ENCODE measurements around the gene ZDHHC9.
A peak's percentile ranks its signal among the peaks of the same experiment; 100 is the strongest.
"Not testable (repeated sequence)": the region's sequence is repeated elsewhere in the genome, so short reads cannot be mapped to it uniquely, and the experiment has no call there.

ZDHHC9 gene
- total RNA-seq: 4.5 to 6.4 (median 5.7) reads per million in 3 donors

- peak within 1 kb of the TSS; percentile 63 for H3K4me3 ChIP-seq (ENCODE audit: insufficient read depth, low read depth, low read length, poor library complexity, severe bottlenecking)
- no peaks in the 10 kb centered on the region for H3K27me3 ChIP-seq (replicated peaks; ENCODE audit: control insufficient read depth, insufficient read depth, low read length, poor library complexity, severe bottlenecking)
- peak; percentile 65 to 78 (median 76) for DNase-seq
- peak within 1 kb of the TSS; percentile 63 for H3K27ac ChIP-seq (ENCODE audit: insufficient read depth, low read length, poor library complexity, severe bottlenecking)
- peaks cover 5% of the 10 kb centered on the region for H3K4me1 ChIP-seq (ENCODE audit: control insufficient read depth, insufficient read depth, low read length, poor library complexity, severe bottlenecking)
- H3K36me3 ChIP-seq (ENCODE audit: control insufficient read depth, insufficient read depth, low read length): no peaks in the 10 kb centered on the region
- H3K9me3 ChIP-seq (ENCODE audit: control insufficient read depth, low read length): no peaks in the 10 kb centered on the region
Measured at GRCh38 chrX:129843459-129844306, at the start of gene ZDHHC9. Gene ZDHHC9, minus strand, starts transcription at chrX:129843886. Its CDS starts 1,941 bp downstream, at chrX:129841945.

- H3K36me3 ChIP-seq (ENCODE audit: control insufficient read depth, insufficient read depth, low read length): no peaks in the 10 kb centered on the region
- no peaks in the 10 kb centered on the region for H3K27me3 ChIP-seq (replicated peaks; ENCODE audit: control insufficient read depth, insufficient read depth, low read length, poor library complexity, severe bottlenecking)
- H3K27ac ChIP-seq (ENCODE audit: insufficient read depth, low read length, poor library complexity, severe bottlenecking): no peak overlapping the region
- no peaks in the 10 kb centered on the region for H3K9me3 ChIP-seq (ENCODE audit: control insufficient read depth, low read length)
- H3K4me1 ChIP-seq (ENCODE audit: control insufficient read depth, insufficient read depth, low read length, poor library complexity, severe bottlenecking): no peaks in the 10 kb centered on the region
- no peak for DNase-seq
- H3K4me3 ChIP-seq (ENCODE audit: insufficient read depth, low read depth, low read length, poor library complexity, severe bottlenecking): no peak overlapping the region
Measured at GRCh38 chrX:129877401-129877800, 33.7 kb upstream of the ZDHHC9 start.

- DNase-seq: no peak
- no peaks in the 10 kb centered on the region for H3K36me3 ChIP-seq (ENCODE audit: control insufficient read depth, insufficient read depth, low read length)
- no peak overlapping the region for H3K4me3 ChIP-seq (ENCODE audit: insufficient read depth, low read depth, low read length, poor library complexity, severe bottlenecking)
- no peaks in the 10 kb centered on the region for H3K27me3 ChIP-seq (replicated peaks; ENCODE audit: control insufficient read depth, insufficient read depth, low read length, poor library complexity, severe bottlenecking)
- H3K9me3 ChIP-seq (ENCODE audit: control insufficient read depth, low read length): no peaks in the 10 kb centered on the region
- H3K27ac ChIP-seq (ENCODE audit: insufficient read depth, low read length, poor library complexity, severe bottlenecking): no peak overlapping the region
- H3K4me1 ChIP-seq (ENCODE audit: control insufficient read depth, insufficient read depth, low read length, poor library complexity, severe bottlenecking): no peaks in the 10 kb centered on the region
Measured at GRCh38 chrX:129876771-129877305, 33.2 kb upstream of the ZDHHC9 start.

- no peak for DNase-seq
- Histone ChIP-seq H3K27ac (ENCODE audit: insufficient read depth, low read length, poor library complexity, severe bottlenecking) (no peak overlapping the region), H3K9me3 (ENCODE audit: control insufficient read depth, low read length) (no peaks in the 10 kb centered on the region), H3K36me3 (ENCODE audit: control insufficient read depth, insufficient read depth, low read length) (no peaks in the 10 kb centered on the region), H3K27me3 (replicated peaks; ENCODE audit: control insufficient read depth, insufficient read depth, low read length, poor library complexity, severe bottlenecking) (no peaks in the 10 kb centered on the region), H3K4me1 (ENCODE audit: control insufficient read depth, insufficient read depth, low read length, poor library complexity, severe bottlenecking) (no peaks in the 10 kb centered on the region), H3K4me3 (ENCODE audit: insufficient read depth, low read depth, low read length, poor library complexity, severe bottlenecking) (no peak overlapping the region)
Measured at GRCh38 chrX:129875669-129876068, 32.0 kb upstream of the ZDHHC9 start.

- Histone ChIP-seq H3K4me3 (ENCODE audit: insufficient read depth, low read depth, low read length, poor library complexity, severe bottlenecking) (no peak overlapping the region), H3K36me3 (ENCODE audit: control insufficient read depth, insufficient read depth, low read length) (no peaks in the 10 kb centered on the region), H3K9me3 (ENCODE audit: control insufficient read depth, low read length) (no peaks in the 10 kb centered on the region), H3K27ac (ENCODE audit: insufficient read depth, low read length, poor library complexity, severe bottlenecking) (no peak overlapping the region), H3K27me3 (replicated peaks; ENCODE audit: control insufficient read depth, insufficient read depth, low read length, poor library complexity, severe bottlenecking) (no peaks in the 10 kb centered on the region), H3K4me1 (ENCODE audit: control insufficient read depth, insufficient read depth, low read length, poor library complexity, severe bottlenecking) (no peaks in the 10 kb centered on the region)
- DNase-seq: no peak
Measured at GRCh38 chrX:129872524-129872923, 28.8 kb upstream of the ZDHHC9 start.

- not testable (repeated sequence) for H3K27me3 ChIP-seq (replicated peaks; ENCODE audit: control insufficient read depth, insufficient read depth, low read length, poor library complexity, severe bottlenecking); H3K27ac ChIP-seq (ENCODE audit: insufficient read depth, low read length, poor library complexity, severe bottlenecking); DNase-seq; H3K4me1 ChIP-seq (ENCODE audit: control insufficient read depth, insufficient read depth, low read length, poor library complexity, severe bottlenecking); H3K9me3 ChIP-seq (ENCODE audit: control insufficient read depth, low read length); H3K4me3 ChIP-seq (ENCODE audit: insufficient read depth, low read depth, low read length, poor library complexity, severe bottlenecking); H3K36me3 ChIP-seq (ENCODE audit: control insufficient read depth, insufficient read depth, low read length)
Measured at GRCh38 chrX:129866321-129866720, 22.6 kb upstream of the ZDHHC9 start.

- not testable (repeated sequence) for H3K27ac ChIP-seq (ENCODE audit: insufficient read depth, low read length, poor library complexity, severe bottlenecking); H3K27me3 ChIP-seq (replicated peaks; ENCODE audit: control insufficient read depth, insufficient read depth, low read length, poor library complexity, severe bottlenecking); DNase-seq; H3K4me3 ChIP-seq (ENCODE audit: insufficient read depth, low read depth, low read length, poor library complexity, severe bottlenecking); H3K4me1 ChIP-seq (ENCODE audit: control insufficient read depth, insufficient read depth, low read length, poor library complexity, severe bottlenecking); H3K9me3 ChIP-seq (ENCODE audit: control insufficient read depth, low read length); H3K36me3 ChIP-seq (ENCODE audit: control insufficient read depth, insufficient read depth, low read length)
Measured at GRCh38 chrX:129859134-129859533, 15.4 kb upstream of the ZDHHC9 start.

GRCh38 chrX:129851825-129852224 is 8.1 kb upstream of the ZDHHC9 start:
- not testable (repeated sequence) for H3K36me3 ChIP-seq (ENCODE audit: control insufficient read depth, insufficient read depth, low read length); DNase-seq; H3K9me3 ChIP-seq (ENCODE audit: control insufficient read depth, low read length); H3K27ac ChIP-seq (ENCODE audit: insufficient read depth, low read length, poor library complexity, severe bottlenecking); H3K27me3 ChIP-seq (replicated peaks; ENCODE audit: control insufficient read depth, insufficient read depth, low read length, poor library complexity, severe bottlenecking); H3K4me1 ChIP-seq (ENCODE audit: control insufficient read depth, insufficient read depth, low read length, poor library complexity, severe bottlenecking); H3K4me3 ChIP-seq (ENCODE audit: insufficient read depth, low read depth, low read length, poor library complexity, severe bottlenecking)

- Histone ChIP-seq H3K27ac (ENCODE audit: insufficient read depth, low read length, poor library complexity, severe bottlenecking) (no peak overlapping the region), H3K9me3 (ENCODE audit: control insufficient read depth, low read length) (no peaks in the 10 kb centered on the region), H3K27me3 (replicated peaks; ENCODE audit: control insufficient read depth, insufficient read depth, low read length, poor library complexity, severe bottlenecking) (no peaks in the 10 kb centered on the region), H3K36me3 (ENCODE audit: control insufficient read depth, insufficient read depth, low read length) (no peaks in the 10 kb centered on the region), H3K4me1 (ENCODE audit: control insufficient read depth, insufficient read depth, low read length, poor library complexity, severe bottlenecking) (peaks cover 5% of the 10 kb centered on the region), H3K4me3 (ENCODE audit: insufficient read depth, low read depth, low read length, poor library complexity, severe bottlenecking) (no peak overlapping the region)
- no peak for DNase-seq
Measured at GRCh38 chrX:129846716-129847115, 3.0 kb upstream of the ZDHHC9 start.

- Histone ChIP-seq H3K27ac (ENCODE audit: insufficient read depth, low read length, poor library complexity, severe bottlenecking) (no peak overlapping the region), H3K36me3 (ENCODE audit: control insufficient read depth, insufficient read depth, low read length) (no peaks in the 10 kb centered on the region), H3K4me3 (ENCODE audit: insufficient read depth, low read depth, low read length, poor library complexity, severe bottlenecking) (no peak overlapping the region), H3K27me3 (replicated peaks; ENCODE audit: control insufficient read depth, insufficient read depth, low read length, poor library complexity, severe bottlenecking) (no peaks in the 10 kb centered on the region), H3K9me3 (ENCODE audit: control insufficient read depth, low read length) (no peaks in the 10 kb centered on the region), H3K4me1 (ENCODE audit: control insufficient read depth, insufficient read depth, low read length, poor library complexity, severe bottlenecking) (peaks cover 5% of the 10 kb centered on the region)
- no peak for DNase-seq
Measured at GRCh38 chrX:129845616-129846190, 2.0 kb upstream of the ZDHHC9 start.
